GM12892 (cell line): ENCODE data around the gene GDAP1L1.
"Not testable (repeated sequence)": the region's sequence is repeated elsewhere in the genome, so short reads cannot be mapped to it uniquely, and the experiment has no call there.

Experiments used
- POLR2A ChIP-seq: IDR thresholded peaks from 2 replicates; pipeline ENCODE4 v1.6.1; 2011; ENCODE audit warnings: low read depth, low read length, control low read depth
- POLR2AphosphoS5 ChIP-seq: IDR thresholded peaks from 2 replicates; pipeline ENCODE4 v1.6.1; 2011; ENCODE audit warnings: low read depth, low read length, control low read depth
- TAF1 ChIP-seq: IDR thresholded peaks from 2 replicates; pipeline ENCODE4 v1.6.1; 2011; ENCODE audit warnings: low read depth, mild to moderate bottlenecking, control low read depth, low read length, borderline replicate concordance

- not testable (repeated sequence) for TF ChIP-seq POLR2A, TAF1, POLR2AphosphoS5
Observed at GRCh38 chr20:44232469-44232856, 14.6 kb upstream of the GDAP1L1 start.
